ENCODE measurements around the gene GJD2.
A peak's percentile ranks its signal among the peaks of the same experiment; 100 is the strongest.

The GJD2 gene

GRCh38 chr15:34726406-34727100, 28.2 kb downstream of the GJD2 start:
- Histone ChIP-seq H3K4me3 (ENCODE audit: low read length in 2 of 2) (no peak overlapping the region), H3K9me3 (ENCODE audit: control insufficient read depth in 2 of 2, low read length in 2 of 2) (no peaks in the 10 kb centered on the region), H3K9ac (ENCODE audit: low read length in 2 of 2) (no peak overlapping the region), H3K4me1 (ENCODE audit: control insufficient read depth, insufficient read depth, low read length) (peaks cover 11% of the 10 kb centered on the region), H3K27ac (ENCODE audit: low read length) (no peak overlapping the region), H3K27me3 (ENCODE audit: control insufficient read depth in 1 of 2, insufficient read depth in 2 of 2, low read length in 2 of 2) (no peaks in the 10 kb centered on the region), H3K36me3 (ENCODE audit: control insufficient read depth in 2 of 2, insufficient read depth in 2 of 2, low read length in 2 of 2) (no peaks in the 10 kb centered on the region)

- Histone ChIP-seq H3K4me1 (ENCODE audit: control insufficient read depth, insufficient read depth, low read length) (peaks cover 13% of the 10 kb centered on the region), H3K4me3 (ENCODE audit: low read length in 2 of 2) (no peak overlapping the region), H3K27me3 (ENCODE audit: control insufficient read depth in 1 of 2, insufficient read depth in 2 of 2, low read length in 2 of 2) (no peaks in the 10 kb centered on the region), H3K9ac (ENCODE audit: low read length in 2 of 2) (no peak overlapping the region), H3K36me3 (ENCODE audit: control insufficient read depth in 2 of 2, insufficient read depth in 2 of 2, low read length in 2 of 2) (no peaks in the 10 kb centered on the region), H3K27ac (ENCODE audit: low read length) (no peak overlapping the region), H3K9me3 (ENCODE audit: control insufficient read depth in 2 of 2, low read length in 2 of 2) (no peaks in the 10 kb centered on the region)
Measured at GRCh38 chr15:34725556-34725955, 29.2 kb downstream of the GJD2 start.

- no peak overlapping the region for H3K4me3 ChIP-seq (ENCODE audit: low read length in 2 of 2)
- H3K36me3 ChIP-seq (ENCODE audit: control insufficient read depth in 2 of 2, insufficient read depth in 2 of 2, low read length in 2 of 2): no peaks in the 10 kb centered on the region
- H3K9ac ChIP-seq (ENCODE audit: low read length in 2 of 2): no peak overlapping the region
- H3K9me3 ChIP-seq (ENCODE audit: control insufficient read depth in 2 of 2, low read length in 2 of 2): no peaks in the 10 kb centered on the region
- H3K27me3 ChIP-seq (ENCODE audit: control insufficient read depth in 1 of 2, insufficient read depth in 2 of 2, low read length in 2 of 2): no peaks in the 10 kb centered on the region
- no peak overlapping the region for H3K27ac ChIP-seq (ENCODE audit: low read length)
- H3K4me1 ChIP-seq (ENCODE audit: control insufficient read depth, insufficient read depth, low read length): peaks cover 24% of the 10 kb centered on the region
Measured at GRCh38 chr15:34724481-34724880, 30.3 kb downstream of the GJD2 start.

GRCh38 chr15:34722439-34722836, 32.4 kb downstream of the GJD2 start:
- no peak overlapping the region for H3K27ac ChIP-seq (ENCODE audit: low read length)
- peak overlapping the region; percentile 17 to 57 for H3K4me3 ChIP-seq (ENCODE audit: low read length in 2 of 2)
- H3K9ac ChIP-seq (ENCODE audit: low read length in 2 of 2): no peak overlapping the region
- H3K27me3 ChIP-seq (ENCODE audit: control insufficient read depth in 1 of 2, insufficient read depth in 2 of 2, low read length in 2 of 2): no peaks in the 10 kb centered on the region
- peaks cover 29% of the 10 kb centered on the region for H3K4me1 ChIP-seq (ENCODE audit: control insufficient read depth, insufficient read depth, low read length)
- H3K36me3 ChIP-seq (ENCODE audit: control insufficient read depth in 2 of 2, insufficient read depth in 2 of 2, low read length in 2 of 2): no peaks in the 10 kb centered on the region
- H3K9me3 ChIP-seq (ENCODE audit: control insufficient read depth in 2 of 2, low read length in 2 of 2): no peaks in the 10 kb centered on the region

GRCh38 chr15:34721802-34722438, 32.9 kb downstream of the GJD2 start:
- H3K27me3 ChIP-seq (ENCODE audit: control insufficient read depth in 1 of 2, insufficient read depth in 2 of 2, low read length in 2 of 2): no peaks in the 10 kb centered on the region
- no peak overlapping the region for H3K9ac ChIP-seq (ENCODE audit: low read length in 2 of 2)
- peaks cover 29% of the 10 kb centered on the region for H3K4me1 ChIP-seq (ENCODE audit: control insufficient read depth, insufficient read depth, low read length)
- no peak overlapping the region for H3K27ac ChIP-seq (ENCODE audit: low read length)
- H3K9me3 ChIP-seq (ENCODE audit: control insufficient read depth in 2 of 2, low read length in 2 of 2): no peaks in the 10 kb centered on the region
- peak overlapping the region; percentile 43 to 57 for H3K4me3 ChIP-seq (ENCODE audit: low read length in 2 of 2)
- H3K36me3 ChIP-seq (ENCODE audit: control insufficient read depth in 2 of 2, insufficient read depth in 2 of 2, low read length in 2 of 2): no peaks in the 10 kb centered on the region

GRCh38 chr15:34721157-34721801, 33.5 kb downstream of the GJD2 start:
- peaks cover 29% of the 10 kb centered on the region for H3K4me1 ChIP-seq (ENCODE audit: control insufficient read depth, insufficient read depth, low read length)
- no peaks in the 10 kb centered on the region for H3K9me3 ChIP-seq (ENCODE audit: control insufficient read depth in 2 of 2, low read length in 2 of 2)
- H3K4me3 ChIP-seq (ENCODE audit: low read length in 2 of 2): no peak overlapping the region
- no peak overlapping the region for H3K27ac ChIP-seq (ENCODE audit: low read length)
- no peak overlapping the region for H3K9ac ChIP-seq (ENCODE audit: low read length in 2 of 2)
- H3K27me3 ChIP-seq (ENCODE audit: control insufficient read depth in 1 of 2, insufficient read depth in 2 of 2, low read length in 2 of 2): no peaks in the 10 kb centered on the region
- no peaks in the 10 kb centered on the region for H3K36me3 ChIP-seq (ENCODE audit: control insufficient read depth in 2 of 2, insufficient read depth in 2 of 2, low read length in 2 of 2)

- Histone ChIP-seq H3K27me3 (ENCODE audit: control insufficient read depth in 1 of 2, insufficient read depth in 2 of 2, low read length in 2 of 2) (no peaks in the 10 kb centered on the region), H3K4me3 (ENCODE audit: low read length in 2 of 2) (no peak overlapping the region), H3K9ac (ENCODE audit: low read length in 2 of 2) (no peak overlapping the region), H3K27ac (ENCODE audit: low read length) (no peak overlapping the region), H3K36me3 (ENCODE audit: control insufficient read depth in 2 of 2, insufficient read depth in 2 of 2, low read length in 2 of 2) (no peaks in the 10 kb centered on the region), H3K4me1 (ENCODE audit: control insufficient read depth, insufficient read depth, low read length) (peaks cover 29% of the 10 kb centered on the region), H3K9me3 (ENCODE audit: control insufficient read depth in 2 of 2, low read length in 2 of 2) (no peaks in the 10 kb centered on the region)
Measured at GRCh38 chr15:34719695-34720094, 35.1 kb downstream of the GJD2 start.

GRCh38 chr15:34718681-34719665, 35.8 kb downstream of the GJD2 start:
- H3K27me3 ChIP-seq (ENCODE audit: control insufficient read depth in 1 of 2, insufficient read depth in 2 of 2, low read length in 2 of 2): no peaks in the 10 kb centered on the region
- no peak overlapping the region for H3K27ac ChIP-seq (ENCODE audit: low read length)
- no peak overlapping the region for H3K4me3 ChIP-seq (ENCODE audit: low read length in 2 of 2)
- H3K9ac ChIP-seq (ENCODE audit: low read length in 2 of 2): no peak overlapping the region
- H3K9me3 ChIP-seq (ENCODE audit: control insufficient read depth in 2 of 2, low read length in 2 of 2): no peaks in the 10 kb centered on the region
- peaks cover 29% of the 10 kb centered on the region for H3K4me1 ChIP-seq (ENCODE audit: control insufficient read depth, insufficient read depth, low read length)
- no peaks in the 10 kb centered on the region for H3K36me3 ChIP-seq (ENCODE audit: control insufficient read depth in 2 of 2, insufficient read depth in 2 of 2, low read length in 2 of 2)

- H3K27ac ChIP-seq (ENCODE audit: low read length): no peak overlapping the region
- peaks cover 28% of the 10 kb centered on the region for H3K4me1 ChIP-seq (ENCODE audit: control insufficient read depth, insufficient read depth, low read length)
- no peaks in the 10 kb centered on the region for H3K9me3 ChIP-seq (ENCODE audit: control insufficient read depth in 2 of 2, low read length in 2 of 2)
- no peak overlapping the region for H3K4me3 ChIP-seq (ENCODE audit: low read length in 2 of 2)
- H3K9ac ChIP-seq (ENCODE audit: low read length in 2 of 2): no peak overlapping the region
- no peaks in the 10 kb centered on the region for H3K36me3 ChIP-seq (ENCODE audit: control insufficient read depth in 2 of 2, insufficient read depth in 2 of 2, low read length in 2 of 2)
- H3K27me3 ChIP-seq (ENCODE audit: control insufficient read depth in 1 of 2, insufficient read depth in 2 of 2, low read length in 2 of 2): no peaks in the 10 kb centered on the region
Measured at GRCh38 chr15:34717729-34718128, 37.1 kb downstream of the GJD2 start.

- Histone ChIP-seq H3K9me3 (ENCODE audit: control insufficient read depth in 2 of 2, low read length in 2 of 2) (no peaks in the 10 kb centered on the region), H3K4me3 (ENCODE audit: low read length in 2 of 2) (no peak overlapping the region), H3K27ac (ENCODE audit: low read length) (no peak overlapping the region)
Measured at GRCh38 chr15:34716111-34716510, 38.7 kb downstream of the GJD2 start.

More at GRCh38 chr15:34716111-34716510, 38.7 kb downstream of the GJD2 start:
- no peaks in the 10 kb centered on the region for H3K36me3 ChIP-seq (ENCODE audit: control insufficient read depth in 2 of 2, insufficient read depth in 2 of 2, low read length in 2 of 2)
- no peak overlapping the region for H3K9ac ChIP-seq (ENCODE audit: low read length in 2 of 2)
- H3K27me3 ChIP-seq (ENCODE audit: control insufficient read depth in 1 of 2, insufficient read depth in 2 of 2, low read length in 2 of 2): no peaks in the 10 kb centered on the region
- H3K4me1 ChIP-seq (ENCODE audit: control insufficient read depth, insufficient read depth, low read length): peaks cover 19% of the 10 kb centered on the region

Measured in stomach smooth muscle (tissue), 2 donors.